Erythroblast (primary cell): ENCODE data around the gene PDE10A.

Source experiments
- GATA1 ChIP-seq: IDR thresholded peaks from 2 replicates; pipeline ENCODE4 v1.6.1; 2011; ENCODE audit warnings: low read depth, mild to moderate bottlenecking, control low read depth, low read length, moderate library complexity
- POLR2A ChIP-seq: IDR thresholded peaks from 2 replicates; pipeline ENCODE4 v1.6.1; 2011; ENCODE audit warnings: mild to moderate bottlenecking, low read length

- TF ChIP-seq POLR2A: no peak
- no peak for TF ChIP-seq GATA1
Measured at GRCh38 chr6:165566088-165566828, 96.8 kb downstream of the PDE10A start.
